HUDEP-2 (cell line): ENCODE measurements around the gene TRIM15.
"Not testable (repeated sequence)": the region's sequence is repeated elsewhere in the genome, so short reads cannot be mapped to it uniquely, and the experiment has no call there.

Experiments
- DNase-seq, 76 experiments: peaks; one replicate each; lab custom pipeline; 2025; ENCODE audit not compliant: unreplicated experiment in 76 of 76; lab: John Stamatoyannopoulos, UW

TRIM15 gene

DNA sequence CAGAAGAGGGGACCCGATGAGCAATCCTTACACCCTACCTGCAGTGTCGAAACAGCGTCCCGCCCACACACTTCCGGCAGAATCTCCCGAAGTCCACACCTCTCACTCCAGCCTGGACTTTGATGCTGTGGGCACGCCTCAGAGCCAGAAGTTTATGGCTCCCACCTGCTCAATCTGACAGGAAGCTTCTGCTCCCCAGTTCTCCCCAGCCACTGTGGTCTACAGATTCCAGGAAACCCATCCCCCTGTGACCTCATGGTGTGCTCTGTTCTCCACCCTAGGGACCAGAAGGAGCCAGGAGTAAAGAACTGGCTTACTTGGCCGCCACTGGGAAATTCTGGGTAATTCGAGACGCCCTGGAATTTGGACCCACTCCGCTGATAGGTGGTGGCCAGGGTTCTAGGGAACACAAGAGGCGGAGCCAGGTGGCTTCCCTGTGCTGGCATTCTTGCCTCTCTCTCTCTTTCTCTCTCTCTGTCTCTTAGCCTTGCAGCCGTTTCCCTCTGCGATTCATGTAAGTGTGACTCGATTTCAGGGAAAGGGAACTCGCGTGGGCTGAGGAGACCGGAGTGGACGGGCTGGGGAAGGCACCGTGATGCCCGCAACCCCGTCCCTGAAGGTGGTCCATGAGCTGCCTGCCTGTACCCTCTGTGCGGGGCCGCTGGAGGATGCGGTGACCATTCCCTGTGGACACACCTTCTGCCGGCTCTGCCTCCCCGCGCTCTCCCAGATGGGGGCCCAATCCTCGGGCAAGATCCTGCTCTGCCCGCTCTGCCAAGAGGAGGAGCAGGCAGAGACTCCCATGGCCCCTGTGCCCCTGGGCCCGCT lies at the start of gene TRIM15:
Gene TRIM15 (plus strand): TSS at position 457 of the 828 bp plus-strand sequence. CDS start 139 bp downstream, at position 596.
- DNase-seq = no peak

- DNase-seq = no peak
Measured at GRCh38 chr6:30113841-30114240, 49.5 kb upstream of the TRIM15 start.

DNA sequence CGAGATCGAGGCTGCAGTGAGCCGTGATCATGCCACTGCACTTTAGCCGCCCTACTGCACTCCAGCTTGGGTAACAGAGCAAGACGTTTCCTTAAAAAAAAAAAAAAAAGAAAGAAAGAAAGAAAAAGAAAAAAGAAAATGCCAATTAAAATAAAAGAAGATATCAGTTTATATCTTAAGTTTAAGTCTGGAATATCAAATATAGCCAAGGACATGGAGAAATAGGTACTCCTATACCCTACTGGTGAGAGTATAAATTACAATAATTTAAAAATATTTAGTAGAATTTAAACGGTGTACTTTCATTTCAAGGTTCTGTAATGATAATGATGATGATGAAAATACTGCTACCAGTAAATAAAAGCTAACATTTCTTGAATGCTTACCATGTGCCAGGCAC lies 46.6 kb upstream of the TRIM15 start:
- DNase-seq = no peak

DNA sequence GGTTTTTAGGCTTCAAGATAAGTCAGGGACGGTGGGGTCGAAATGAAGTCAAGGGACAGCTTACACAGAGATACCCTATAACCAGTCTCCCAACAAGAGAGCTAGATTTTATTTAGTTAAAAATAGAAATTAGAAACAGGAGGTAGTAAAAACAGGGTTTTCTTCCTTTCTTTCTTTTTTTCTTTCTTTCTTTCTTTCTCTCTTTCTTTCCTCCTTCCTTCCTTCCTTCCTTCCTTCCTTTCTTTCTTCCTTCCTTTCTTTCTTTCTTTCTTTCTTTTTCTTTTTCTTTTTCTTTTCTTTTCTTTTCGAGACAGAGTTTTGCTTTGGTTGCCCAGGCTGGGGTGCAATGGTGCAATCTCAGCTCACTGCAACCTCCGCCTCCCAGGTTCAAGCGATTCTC lies 44.7 kb upstream of the TRIM15 start:
- not testable (repeated sequence) for DNase-seq

GRCh38 chr6:30121446-30122366 lies 41.6 kb upstream of the TRIM15 start:
- DNase-seq = no peak

- DNase-seq = no peak
Measured at GRCh38 chr6:30122515-30122914, 40.8 kb upstream of the TRIM15 start.

- DNase-seq = no peak
Measured at GRCh38 chr6:30127238-30128093, 35.9 kb upstream of the TRIM15 start.

GRCh38 chr6:30129265-30130178 lies 33.8 kb upstream of the TRIM15 start:
- DNase-seq = no peak

DNA sequence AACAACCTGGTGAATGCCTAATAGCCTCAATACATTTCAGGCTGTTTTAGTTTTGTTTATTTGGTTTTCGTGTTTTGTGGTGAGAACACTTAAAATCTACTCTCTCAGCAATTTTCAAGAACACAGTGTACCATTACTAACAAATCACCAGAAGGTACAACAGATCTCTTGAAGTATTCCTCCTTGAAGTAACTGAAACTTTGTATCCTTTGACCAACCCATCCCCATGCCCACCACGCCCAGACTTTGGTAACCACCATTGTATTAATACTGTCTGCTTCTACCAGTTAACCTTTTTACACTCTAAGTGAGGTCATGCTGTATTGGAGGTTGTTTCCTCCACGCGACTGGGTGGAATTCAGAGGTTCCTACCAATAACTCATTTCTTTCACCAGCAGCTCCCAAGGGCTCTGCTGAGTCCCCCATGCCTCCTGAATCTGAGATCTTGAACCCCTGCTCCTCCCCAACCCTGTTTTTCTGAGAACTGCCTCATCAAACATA lies 33.1 kb upstream of the TRIM15 start:
- no peak for DNase-seq

DNA sequence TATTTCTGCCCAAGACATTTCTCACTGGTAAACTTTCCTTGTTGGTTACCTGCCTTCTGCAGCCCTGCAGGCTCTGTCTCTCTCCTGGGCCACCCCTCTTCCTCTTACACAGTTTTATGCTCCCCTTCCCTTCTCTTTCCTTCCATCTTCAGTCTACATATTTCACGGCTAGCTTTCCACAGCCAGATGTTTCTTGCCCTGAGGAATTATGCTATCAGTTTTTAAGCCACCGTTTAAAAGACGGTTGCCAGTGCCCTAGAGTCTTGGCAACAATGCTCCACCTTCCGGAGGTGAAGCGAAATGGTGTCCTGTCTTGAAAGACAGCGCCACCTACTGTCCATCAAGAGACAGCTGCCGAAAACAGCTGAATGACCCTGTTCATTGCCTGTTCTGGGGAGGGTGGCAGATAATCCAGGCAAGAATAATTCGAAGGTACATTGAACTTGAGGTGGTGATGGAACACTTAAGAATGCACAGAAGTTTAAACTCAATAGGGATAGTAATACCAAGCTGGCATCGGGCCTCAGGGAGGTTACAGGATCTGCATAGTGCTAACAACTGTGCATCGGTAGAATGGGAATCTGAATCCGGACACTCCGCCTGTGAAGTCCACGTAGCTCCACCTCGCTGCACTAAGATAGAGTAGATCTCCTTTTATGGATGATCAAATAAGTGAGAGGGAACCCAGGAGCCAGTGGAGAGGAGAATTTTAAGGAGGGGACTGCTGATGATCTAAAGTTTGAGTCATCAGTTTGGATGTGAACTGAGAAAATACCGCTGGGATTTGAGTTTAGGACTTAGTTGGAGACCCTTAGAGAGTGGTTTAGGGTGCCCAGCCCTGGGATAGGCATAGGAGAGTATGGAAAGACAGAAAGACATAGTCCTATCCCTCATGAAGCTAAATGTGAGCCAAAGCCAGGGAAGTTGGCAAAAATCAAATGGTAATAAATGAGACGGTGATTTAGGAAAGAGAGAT lies 32.2 kb upstream of the TRIM15 start:
- DNase-seq = peak in 70 of 76 experiments; percentile 33 to 89 (median 68)

DNA sequence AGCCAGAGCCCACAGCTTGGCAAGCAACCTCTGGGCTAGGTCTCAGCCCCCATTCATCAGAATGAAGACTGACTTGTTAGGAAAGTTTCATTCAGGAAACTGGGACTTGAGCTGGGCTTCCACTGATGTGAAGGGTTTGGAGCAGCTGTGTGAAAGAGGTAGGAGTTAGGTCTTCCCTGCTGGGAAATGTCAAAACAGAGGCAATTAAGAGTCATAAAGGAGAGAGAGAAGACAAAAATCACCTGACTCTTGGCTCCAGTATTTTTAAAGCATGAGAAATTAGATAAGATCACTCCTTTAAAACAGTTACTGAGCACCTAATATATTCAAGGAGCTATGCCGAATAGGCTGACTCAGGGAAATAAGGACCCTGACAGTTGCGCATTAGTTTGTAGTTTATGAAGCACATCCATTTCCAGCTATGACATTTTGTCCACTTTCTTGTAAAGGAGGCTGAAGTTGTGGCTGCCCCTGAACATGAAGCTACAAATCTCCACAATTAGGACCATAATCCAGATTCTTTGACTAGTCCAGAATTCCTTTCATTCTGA lies 31.3 kb upstream of the TRIM15 start:
- DNase-seq = no peak

GRCh38 chr6:30135147-30135546 lies 28.2 kb upstream of the TRIM15 start:
- DNase-seq = no peak

DNA sequence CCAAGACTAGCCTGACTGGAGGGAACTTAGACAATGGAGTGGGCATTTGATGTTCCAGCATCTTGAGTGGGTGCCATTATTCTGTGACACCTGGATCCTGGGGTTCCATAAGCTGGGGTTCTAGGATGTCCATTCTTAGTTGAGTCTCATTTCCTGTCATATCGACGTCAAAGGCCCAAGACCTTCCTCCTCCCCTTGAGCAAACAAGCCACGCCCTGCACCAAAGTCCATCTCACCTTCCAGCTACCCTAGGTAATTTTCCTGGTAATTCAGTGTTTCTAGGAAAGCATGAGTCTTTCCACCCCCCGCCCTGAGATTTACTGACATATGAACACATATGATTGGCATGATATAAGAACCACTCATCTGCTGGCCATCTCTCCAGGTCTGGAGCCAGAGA lies 27.6 kb upstream of the TRIM15 start, which contains the start of gene TRIM40:
Gene TRIM40 (plus strand): TSS at position 384 of the 400 bp plus-strand sequence. CDS start 897 bp downstream, outside the sequence.
- DNase-seq = no peak

DNA sequence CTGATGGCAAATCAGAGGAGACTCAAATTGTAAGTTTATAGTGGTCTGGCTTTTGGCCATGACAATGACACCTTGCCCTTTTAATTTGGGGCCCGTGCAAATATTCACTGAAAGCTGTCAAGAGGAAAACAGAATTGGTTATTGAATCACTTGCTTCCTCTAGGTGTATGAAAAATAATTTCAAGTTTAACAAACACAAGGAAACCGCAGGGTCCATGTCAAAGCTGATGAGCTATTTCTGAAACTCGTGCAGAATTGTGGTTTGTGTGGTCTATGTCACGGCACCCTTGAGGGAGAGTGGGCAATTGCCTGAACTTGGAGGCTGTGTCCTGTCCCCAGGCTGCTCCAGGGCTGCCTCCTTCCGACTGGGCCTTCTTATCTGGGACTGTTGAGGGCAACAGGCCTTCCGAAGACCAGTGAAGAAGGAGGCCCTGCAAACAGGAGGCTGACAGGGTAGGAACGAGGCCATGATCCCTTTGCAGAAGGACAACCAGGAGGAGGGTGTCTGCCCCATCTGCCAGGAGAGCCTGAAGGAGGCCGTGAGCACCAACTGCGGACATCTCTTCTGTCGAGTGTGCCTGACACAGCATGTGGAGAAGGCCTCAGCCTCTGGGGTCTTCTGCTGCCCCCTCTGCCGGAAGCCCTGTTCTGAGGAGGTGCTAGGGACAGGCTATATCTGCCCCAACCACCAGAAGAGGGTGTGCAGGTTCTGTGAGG lies 26.6 kb upstream of the TRIM15 start:
- DNase-seq = no peak

GRCh38 chr6:30140240-30140639 lies 23.1 kb upstream of the TRIM15 start:
- not testable (repeated sequence) for DNase-seq

GRCh38 chr6:30142665-30143064 lies 20.7 kb upstream of the TRIM15 start:
- no peak for DNase-seq

DNA sequence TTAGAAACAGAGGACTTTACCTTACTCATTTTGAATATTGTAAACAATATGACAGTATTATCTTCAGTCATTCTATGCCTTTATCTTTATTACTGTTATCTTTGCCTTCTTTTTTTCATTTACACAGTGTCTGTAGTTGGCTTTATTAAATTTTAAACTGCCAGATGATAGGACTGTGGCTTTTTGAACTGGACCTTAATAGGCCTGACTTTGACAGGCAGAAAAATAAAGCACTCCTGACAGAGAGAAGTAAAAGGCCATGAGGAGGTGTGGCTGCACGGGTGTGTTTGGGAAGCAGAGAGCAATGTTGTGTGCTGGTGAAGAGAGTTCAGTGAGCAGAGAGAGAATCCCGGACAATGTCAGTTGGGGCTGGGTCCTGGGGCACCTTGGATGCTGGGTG lies 19.6 kb upstream of the TRIM15 start:
- DNase-seq = no peak
